ENCODE results near the gene MAML1. TPM values are rescaled to one million over a fixed set of nuclear protein-coding genes. Genes with fewer than 3 reads are reported as not detected.

Gene MAML1
- total RNA-seq, 1 experiment from 2014 or later: 14.2 TPM

DNA sequence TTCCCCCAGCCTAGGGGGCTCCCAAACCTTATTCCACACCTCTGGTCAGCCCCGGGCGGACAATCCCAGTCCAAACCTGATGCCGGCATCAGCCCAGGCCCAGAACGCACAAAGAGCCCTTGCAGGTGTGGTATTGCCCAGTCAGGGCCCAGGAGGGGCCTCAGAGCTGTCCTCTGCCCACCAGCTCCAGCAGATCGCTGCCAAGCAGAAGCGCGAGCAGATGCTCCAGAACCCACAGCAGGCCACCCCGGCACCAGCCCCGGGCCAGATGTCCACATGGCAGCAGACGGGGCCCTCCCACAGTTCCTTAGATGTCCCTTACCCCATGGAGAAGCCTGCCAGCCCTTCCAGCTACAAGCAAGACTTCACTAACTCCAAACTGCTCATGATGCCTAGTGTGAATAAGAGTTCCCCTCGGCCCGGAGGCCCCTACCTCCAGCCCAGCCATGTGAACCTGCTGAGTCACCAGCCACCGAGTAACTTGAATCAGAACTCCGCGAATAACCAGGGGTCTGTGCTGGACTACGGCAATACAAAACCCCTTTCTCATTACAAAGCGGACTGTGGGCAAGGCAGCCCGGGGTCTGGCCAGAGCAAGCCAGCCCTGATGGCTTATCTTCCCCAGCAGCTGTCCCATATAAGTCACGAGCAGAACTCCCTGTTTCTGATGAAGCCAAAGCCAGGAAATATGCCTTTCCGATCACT is 33.6 kb downstream of the MAML1 start:
- no peak for DNase-seq (ENCODE audit: low spot score)
- in situ Hi-C loops (cut with HindIII; ENCODE audit: low sequenced_read_pairs): no loop called here

DNA sequence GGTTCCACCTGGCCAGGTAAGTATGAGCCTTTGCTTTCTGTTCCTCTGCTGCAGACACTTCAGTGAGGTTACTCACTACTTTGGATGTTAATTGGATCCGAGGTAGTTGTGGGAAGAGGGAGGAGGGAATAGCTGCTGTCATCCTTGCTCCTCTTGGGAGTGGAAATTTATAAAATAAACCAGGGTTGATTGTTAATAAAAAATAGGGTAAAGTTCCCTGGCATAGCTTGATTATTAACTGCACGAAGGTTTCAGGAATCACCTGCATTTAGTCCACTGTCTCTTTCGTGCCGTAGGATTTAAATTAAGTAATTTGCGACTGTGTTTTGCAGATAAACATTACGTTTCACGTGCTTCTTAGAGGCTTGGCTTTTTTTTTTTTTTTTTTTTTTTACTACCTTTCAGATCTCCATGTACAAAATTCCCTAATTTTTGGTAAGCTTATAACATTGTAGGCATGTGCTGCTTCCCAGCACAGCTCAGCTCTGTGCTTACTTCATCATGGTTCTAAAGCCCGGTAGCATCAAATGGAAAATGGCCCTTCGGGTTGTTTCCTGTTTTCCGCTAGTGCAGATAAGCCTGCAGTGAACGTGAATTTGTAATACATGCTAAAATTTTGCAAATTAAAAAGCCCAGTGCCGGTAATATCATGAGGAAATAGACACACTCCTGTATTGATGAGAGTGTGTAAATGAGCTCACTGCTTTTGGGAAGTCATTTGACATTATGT is 34.3 kb downstream of the MAML1 start:
- in situ Hi-C loops (cut with HindIII; ENCODE audit: low sequenced_read_pairs): no loop called here
- DNase-seq (ENCODE audit: low spot score): peak; percentile 23

DNA sequence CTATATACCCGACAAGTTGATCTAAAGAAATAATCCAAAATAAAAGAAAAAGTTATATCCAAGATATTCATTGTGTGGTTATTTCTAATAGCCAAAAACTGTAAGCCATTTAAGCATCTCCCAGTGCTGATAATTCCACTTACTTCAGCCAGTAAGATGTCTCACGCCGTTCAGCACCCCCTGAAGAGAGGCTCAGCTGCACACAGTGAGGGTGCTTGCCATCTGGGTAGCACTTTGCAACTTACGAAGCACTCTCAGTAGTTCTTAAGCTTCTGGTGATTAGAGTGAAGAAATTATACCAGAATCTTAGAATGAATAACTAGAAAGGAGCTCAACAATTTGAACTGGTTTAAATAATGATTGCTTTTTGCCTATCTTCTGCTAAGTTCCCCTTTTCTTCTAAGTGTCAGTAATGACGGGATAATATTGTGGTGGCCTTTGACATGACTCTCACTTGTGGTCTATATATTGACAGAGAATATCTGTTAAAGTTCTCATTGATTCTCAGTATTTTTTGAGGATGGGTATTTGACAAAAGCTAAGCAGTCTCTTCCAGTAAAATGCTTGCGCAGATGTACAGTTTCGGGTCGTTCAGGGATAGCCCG is 35.0 kb downstream of the MAML1 start:
- in situ Hi-C loops (cut with HindIII; ENCODE audit: low sequenced_read_pairs): no loop called here
- no peak for DNase-seq (ENCODE audit: low spot score)

DNA sequence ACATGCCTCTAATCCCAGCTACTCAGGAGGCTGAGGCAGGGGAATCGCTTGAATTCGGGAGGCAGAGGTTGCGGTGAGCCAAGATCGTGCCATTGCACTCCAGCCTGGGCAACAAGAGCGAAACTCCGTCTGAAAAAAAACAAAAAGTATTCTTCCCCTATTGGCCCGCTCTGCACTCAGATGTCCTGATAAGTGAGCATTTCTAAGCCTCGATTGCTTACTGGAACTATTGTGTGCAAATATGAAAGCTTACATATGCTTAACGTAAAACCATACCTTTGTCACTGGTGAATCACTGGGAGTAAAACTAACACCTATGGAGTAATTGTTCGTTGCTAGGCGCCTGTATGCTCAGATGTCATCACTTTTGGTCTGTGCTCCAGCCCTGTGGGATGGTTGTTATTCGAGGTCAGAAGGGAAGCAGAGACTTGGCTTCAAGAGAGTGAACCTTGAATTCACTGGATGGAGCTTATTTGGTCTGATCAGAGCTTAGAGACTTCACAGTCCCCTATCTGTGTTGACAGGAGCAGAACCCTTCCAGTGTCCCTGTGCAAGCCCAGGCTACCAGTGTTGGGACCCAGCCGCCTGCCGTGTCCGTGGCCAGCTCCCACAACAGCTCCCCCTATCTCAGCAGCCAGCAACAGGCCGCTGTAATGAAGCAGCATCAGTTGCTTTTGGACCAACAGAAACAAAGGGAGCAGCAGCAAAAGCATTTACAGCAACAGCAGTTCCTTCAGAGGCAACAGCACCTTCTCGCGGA is 35.9 kb downstream of the MAML1 start:
- in situ Hi-C loops (cut with HindIII; ENCODE audit: low sequenced_read_pairs): no loop called here
- no peak for DNase-seq (ENCODE audit: low spot score)

DNA sequence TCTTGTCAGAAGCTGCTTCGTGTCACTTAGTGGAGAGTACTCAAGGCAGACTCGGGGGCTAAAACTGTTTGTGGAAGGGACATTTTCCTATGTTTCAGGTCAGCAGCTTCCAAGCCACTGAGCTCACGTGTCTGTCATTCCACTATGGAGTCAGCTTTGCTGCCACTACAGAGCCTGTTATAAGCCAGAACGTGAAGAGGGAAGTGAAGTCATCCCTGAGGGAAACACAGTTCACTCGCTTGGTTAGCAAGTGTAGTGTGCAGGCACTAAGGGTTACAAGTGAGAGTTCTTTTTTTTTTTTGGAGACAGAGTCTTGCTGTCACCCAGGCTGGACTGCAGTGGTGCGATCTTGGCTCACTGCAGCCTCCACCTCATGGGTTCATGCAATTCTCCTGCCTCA is 36.6 kb downstream of the MAML1 start:
- no peak for DNase-seq (ENCODE audit: low spot score)
- in situ Hi-C loops (cut with HindIII; ENCODE audit: low sequenced_read_pairs): no loop called here

DNA sequence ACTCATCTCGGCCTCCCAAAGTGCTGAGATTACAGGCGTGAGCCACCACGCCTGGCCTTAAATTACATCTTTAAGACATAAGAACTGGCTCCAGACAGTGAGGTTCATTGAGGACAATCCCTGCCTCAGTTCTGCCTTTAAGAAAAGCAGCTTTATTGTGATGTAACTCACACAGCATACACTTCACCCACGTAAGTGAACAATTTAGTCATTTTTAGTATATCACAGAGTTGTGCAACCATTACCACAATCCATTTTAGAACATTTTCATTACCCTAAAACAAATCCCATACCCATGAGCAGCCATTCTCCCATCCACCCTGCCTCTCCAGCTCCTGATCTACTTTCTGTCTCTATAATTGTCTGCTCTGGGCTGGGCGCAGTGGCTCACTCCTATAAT is 37.2 kb downstream of the MAML1 start:
- in situ Hi-C loops (cut with HindIII; ENCODE audit: low sequenced_read_pairs): no loop called here
- DNase-seq (ENCODE audit: low spot score): no peak

DNA sequence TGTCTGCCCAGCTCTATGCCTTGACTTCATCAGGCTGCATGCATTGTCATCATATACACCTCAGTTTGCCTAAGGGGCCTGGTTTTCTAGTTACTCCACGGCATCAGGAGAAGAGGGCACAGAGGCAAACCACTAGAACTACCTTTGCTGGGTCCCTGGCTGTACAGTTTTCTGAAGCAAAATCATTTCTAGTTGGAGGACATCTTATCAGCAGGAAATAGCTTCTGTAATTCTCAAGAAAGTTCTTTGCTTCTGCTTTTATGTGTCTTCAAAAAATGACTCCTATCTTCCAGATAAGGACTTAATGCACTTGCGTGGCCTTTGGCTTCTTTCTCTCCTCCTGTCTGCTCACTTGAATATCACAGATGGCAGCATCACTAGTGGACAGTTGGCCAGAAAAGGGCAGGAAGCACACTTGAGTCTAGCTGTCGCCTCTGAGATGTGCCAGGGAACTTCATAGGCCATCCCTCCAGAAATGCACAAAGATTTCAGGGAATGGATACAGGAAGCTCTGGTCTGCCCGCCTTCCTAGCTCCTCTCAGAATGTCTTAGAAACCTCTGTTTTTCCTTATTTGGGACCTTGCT is 38.8 kb downstream of the MAML1 start:
- peak; percentile 82 for DNase-seq (ENCODE audit: low spot score)
- in situ Hi-C loops (cut with HindIII; ENCODE audit: low sequenced_read_pairs): no loop called here

DNA sequence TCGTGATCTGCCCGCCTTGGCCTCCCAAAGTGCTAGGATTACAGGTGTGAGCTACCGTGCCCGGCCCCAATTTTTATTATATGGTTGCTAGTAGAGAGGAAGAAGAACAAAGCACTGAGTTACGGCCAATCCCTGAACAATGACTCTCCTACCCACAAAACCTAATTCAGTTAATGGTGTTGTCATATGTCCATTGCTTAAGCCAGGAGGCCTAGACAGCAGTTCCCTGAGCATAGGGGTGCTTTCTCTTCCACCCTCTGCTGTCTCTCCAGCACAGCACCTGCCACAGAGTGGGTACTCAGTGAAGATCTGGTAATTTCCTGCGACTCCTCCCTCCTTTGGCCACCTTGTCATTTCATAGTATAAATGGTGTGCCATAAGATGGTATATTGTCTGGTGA is 39.7 kb downstream of the MAML1 start:
- in situ Hi-C loops (cut with HindIII; ENCODE audit: low sequenced_read_pairs): no loop called here
- no peak for DNase-seq (ENCODE audit: low spot score)

DNA sequence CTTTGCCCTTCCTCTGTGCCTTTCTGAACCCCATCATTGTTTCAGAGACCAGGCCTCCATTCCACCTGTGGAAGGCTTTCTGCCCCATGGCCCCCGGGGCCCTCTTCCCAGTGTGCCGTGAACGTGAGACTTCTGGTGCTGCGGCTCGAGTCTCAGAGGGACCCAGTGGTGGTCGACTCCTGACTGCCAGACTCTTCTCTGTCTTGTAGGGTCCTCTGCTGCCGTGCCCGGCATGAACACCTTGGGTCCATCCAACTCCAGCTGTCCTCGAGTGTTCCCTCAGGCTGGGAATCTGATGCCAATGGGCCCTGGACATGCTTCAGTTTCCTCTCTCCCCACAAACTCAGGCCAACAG is 41.0 kb downstream of the MAML1 start:
- in situ Hi-C loops (cut with HindIII; ENCODE audit: low sequenced_read_pairs): no loop called here
- DNase-seq (ENCODE audit: low spot score): no peak

DNA sequence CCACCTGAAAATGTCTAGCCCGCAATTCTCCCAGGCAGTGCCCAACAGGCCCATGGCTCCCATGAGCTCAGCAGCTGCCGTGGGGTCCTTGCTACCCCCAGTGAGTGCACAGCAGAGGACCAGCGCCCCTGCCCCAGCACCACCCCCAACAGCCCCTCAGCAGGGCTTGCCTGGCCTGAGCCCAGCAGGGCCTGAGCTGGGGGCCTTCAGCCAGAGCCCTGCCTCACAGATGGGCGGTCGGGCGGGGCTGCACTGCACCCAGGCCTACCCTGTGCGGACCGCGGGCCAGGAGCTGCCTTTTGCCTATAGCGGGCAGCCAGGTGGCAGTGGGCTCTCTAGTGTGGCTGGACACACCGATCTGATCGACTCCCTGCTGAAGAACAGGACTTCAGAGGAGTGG is 41.8 kb downstream of the MAML1 start:
- in situ Hi-C loops (cut with HindIII; ENCODE audit: low sequenced_read_pairs): no loop called here
- no peak for DNase-seq (ENCODE audit: low spot score)

DNA sequence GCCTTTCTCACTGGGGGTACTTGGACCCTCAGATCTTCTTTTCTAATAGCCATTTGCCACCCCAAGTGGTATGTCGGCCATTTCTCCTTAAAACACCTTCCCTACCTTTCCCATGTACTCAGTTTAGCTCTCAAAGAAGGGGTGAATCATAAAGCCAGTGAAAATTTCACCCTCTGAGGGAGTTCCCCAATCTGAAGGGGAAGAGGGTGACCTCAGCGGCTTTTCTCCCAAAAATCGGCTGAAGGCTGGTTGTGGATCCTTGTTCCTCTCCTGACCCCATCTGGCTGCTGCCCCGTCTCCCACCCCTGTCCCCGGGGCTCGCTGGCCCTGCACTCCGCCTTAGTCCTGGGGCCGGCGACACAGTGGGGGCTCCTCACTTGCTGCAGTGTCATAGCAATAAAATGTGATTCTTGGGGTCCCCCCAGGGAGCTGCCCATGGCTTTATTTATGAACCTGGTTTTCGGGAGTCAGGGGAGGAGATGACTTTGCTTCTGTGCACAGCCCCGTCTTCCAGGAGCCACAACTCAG is 43.9 kb downstream of the MAML1 start:
- DNase-seq (ENCODE audit: low spot score): no peak
- in situ Hi-C loops (cut with HindIII; ENCODE audit: low sequenced_read_pairs): no loop called here

DNA sequence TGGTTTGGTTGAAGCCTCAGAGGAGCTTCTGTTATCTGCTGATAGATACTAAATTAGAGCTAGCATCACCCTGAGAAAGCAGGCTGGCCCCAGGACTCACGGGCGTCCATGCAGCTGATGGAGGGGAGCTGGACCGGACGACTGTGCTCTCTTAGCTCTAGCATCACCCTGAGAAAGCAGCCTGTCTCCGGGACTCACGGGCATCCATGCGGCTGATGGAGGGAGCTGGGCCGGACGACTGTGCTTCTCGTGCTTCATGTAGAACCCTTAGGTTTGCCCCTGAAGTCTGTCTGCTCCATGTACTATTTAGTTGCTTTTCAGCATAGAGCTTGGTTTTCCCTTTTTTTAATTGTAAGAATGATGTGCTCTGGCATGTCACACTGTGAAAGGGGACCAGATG is 44.8 kb downstream of the MAML1 start:
- in situ Hi-C loops (cut with HindIII; ENCODE audit: low sequenced_read_pairs): no loop called here
- no peak for DNase-seq (ENCODE audit: low spot score)

DNA sequence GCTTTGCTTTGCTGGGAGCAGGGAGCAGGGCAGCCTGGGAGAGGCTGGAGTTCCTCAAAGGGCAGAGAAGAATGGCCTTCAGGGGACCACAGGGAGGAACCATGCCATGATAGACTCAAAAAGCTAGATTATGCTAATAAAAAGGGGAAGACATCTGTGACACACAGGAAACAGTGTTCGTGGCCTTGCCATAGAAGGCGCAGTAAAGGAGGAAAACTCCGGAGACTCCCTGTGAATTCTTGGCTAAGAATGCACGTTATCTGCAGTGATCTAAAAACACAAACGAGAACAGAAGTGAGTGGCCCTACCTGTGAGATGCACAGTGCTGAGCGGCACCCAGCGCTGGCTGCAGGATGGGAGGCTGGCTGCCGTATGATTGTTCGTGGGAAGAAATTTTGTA is 45.3 kb downstream of the MAML1 start:
- in situ Hi-C loops (cut with HindIII; ENCODE audit: low sequenced_read_pairs): no loop called here
- peak; percentile 45 for DNase-seq (ENCODE audit: low spot score)

DNA sequence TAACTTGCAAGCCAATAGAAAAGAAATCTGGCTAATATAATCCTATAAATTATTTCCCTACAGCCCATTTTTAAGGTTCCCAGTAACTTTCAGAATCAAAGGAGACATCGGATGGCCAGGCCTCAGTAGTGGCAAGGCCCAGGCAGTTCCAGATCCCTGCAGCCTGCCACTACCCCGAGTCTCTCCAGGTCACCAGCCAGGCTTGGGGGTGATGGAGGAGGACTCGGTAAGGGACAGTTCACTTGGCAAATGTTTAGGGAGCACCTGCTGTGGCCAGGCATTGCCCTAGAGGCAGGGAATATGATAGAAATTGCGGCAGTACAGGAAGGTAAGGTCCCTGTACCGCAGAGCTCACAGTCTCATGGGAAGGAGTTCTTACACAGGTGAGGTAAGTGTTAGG is 46.0 kb downstream of the MAML1 start:
- DNase-seq (ENCODE audit: low spot score): no peak
- in situ Hi-C loops (cut with HindIII; ENCODE audit: low sequenced_read_pairs): no loop called here

DNA sequence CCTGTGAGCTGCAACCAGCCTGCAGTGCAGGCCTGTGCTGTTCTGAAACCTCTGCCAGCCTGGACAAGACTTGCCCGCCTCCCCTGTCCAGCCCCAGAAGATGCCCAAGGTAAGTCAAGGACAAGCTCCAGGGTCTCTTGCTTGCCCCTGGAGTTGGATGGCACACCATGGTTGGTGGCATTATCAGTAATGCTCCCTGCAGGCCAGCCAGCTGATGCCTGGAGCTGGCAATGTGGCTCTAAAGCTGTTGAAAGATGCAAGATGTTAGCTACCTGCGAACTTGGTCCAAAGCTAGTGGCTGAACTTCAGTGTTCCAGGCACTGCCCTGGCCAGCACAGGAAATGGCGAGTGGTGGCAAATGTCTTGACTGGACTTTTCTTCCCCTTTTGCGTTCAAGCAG is 47.2 kb downstream of the MAML1 start:
- in situ Hi-C loops (cut with HindIII; ENCODE audit: low sequenced_read_pairs): no loop called here
- DNase-seq (ENCODE audit: low spot score): peak; percentile 27

DNA sequence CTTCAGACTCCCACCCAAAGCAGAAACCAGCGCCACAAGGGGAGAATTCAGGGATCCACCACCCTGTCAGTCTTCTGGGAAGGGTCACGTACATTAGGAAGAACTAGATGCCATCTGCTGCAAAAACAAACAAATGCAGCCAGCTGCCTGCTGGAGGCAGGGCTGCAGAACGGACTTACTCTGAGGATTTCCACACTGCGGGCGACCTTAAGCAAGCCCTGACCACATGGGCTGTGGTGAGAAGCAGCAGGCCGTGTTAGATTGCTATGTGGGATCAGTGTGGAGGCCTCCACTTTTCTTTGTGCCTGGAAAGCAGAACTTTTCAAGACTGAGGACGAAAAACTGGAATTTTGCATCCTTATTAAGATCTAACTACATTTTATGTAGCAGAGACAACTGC is 47.7 kb downstream of the MAML1 start:
- in situ Hi-C loops (cut with HindIII; ENCODE audit: low sequenced_read_pairs): no loop called here
- no peak for DNase-seq (ENCODE audit: low spot score)

DNA sequence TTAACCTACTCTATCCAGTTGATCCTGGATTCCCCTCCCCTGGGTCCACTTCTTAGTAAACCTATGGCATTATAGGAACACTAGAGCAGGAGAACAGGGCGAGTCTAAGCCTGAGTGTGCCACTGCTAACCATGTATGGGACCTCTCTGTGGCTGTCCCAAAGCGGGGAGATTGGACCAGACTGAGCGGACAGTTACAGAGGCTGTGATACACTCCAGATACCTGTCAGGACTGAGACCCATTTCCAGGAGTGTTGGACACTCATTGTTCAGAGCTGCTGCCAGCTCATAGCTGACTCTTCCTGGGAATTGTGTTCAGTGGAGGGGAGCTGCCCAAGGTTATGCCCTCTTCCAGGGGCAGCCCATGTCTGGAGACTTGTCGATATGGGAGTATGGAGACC is 49.2 kb downstream of the MAML1 start:
- no peak for DNase-seq (ENCODE audit: low spot score)
- in situ Hi-C loops (cut with HindIII; ENCODE audit: low sequenced_read_pairs): no loop called here

DNA sequence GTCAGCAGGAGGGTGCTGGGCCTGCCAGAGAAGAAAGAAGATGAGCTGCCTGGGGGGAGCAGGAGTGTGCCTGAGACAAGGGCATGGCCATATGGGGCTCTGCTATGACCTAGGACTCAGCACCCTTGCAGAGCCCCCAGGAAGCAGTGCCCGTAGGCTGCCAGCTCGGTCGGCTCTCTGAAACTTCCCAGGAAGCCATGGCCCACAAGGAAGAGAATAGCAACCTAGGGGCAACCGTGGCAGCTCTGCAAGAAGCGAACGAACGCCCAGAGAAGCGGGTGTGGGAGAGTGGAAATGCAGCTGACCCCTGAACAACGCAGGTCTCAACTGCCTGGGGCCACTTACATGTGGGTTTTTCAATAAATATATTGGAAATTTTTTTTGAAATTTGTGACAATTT is 50.5 kb downstream of the MAML1 start:
- no peak for DNase-seq (ENCODE audit: low spot score)
- in situ Hi-C loops (cut with HindIII; ENCODE audit: low sequenced_read_pairs): no loop called here

DNA sequence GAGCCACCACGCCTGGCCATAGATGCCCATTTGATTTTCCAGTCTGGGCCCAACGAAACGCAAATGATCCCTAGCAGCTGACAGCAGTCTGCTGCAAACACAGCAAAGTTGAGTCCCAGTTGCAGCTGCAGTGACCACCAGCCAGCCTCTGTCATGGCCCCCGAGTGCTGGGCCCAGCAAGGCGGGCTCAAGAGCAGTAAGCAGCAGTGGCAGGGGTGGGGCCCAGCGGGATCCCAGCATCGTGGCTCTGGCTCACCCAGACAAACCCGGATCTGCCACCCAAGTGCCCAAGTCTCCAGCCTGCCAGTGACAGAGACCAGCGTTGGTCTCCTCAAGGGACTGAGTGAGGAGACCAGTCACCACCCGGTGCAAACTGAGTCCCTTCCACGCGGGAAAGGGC is 54.2 kb downstream of the MAML1 start:
- in situ Hi-C loops (cut with HindIII; ENCODE audit: low sequenced_read_pairs): no loop called here
- no peak for DNase-seq (ENCODE audit: low spot score)

Data from G401 (cell line).